GM12864 (cell line): ENCODE results near the gene JMJD1C.
A peak's percentile ranks its signal among the peaks of the same experiment; 100 is the strongest.

ENCODE experiments used
- DNase-seq: peaks from one replicate; pipeline ENCODE4 v3.0.0-alpha.2; 2011; ENCODE audit warnings: low read depth
- H3K4me3 ChIP-seq: 2 replicates; pipeline ENCODE4 v1.5.1; 2011; ENCODE audit warnings: mild to moderate bottlenecking, low read depth, low read length, control low read depth
- TF ChIP-seq, protein P1 (sequence below): IDR thresholded peaks from 2 replicates; pipeline ENCODE4 v1.5.1; 2011; ENCODE audit warnings: low read depth, mild to moderate bottlenecking, moderate library complexity, low read length, control low read depth, inconsistent platforms; ENCODE audit errors: missing control alignments

JMJD1C gene

DNA sequence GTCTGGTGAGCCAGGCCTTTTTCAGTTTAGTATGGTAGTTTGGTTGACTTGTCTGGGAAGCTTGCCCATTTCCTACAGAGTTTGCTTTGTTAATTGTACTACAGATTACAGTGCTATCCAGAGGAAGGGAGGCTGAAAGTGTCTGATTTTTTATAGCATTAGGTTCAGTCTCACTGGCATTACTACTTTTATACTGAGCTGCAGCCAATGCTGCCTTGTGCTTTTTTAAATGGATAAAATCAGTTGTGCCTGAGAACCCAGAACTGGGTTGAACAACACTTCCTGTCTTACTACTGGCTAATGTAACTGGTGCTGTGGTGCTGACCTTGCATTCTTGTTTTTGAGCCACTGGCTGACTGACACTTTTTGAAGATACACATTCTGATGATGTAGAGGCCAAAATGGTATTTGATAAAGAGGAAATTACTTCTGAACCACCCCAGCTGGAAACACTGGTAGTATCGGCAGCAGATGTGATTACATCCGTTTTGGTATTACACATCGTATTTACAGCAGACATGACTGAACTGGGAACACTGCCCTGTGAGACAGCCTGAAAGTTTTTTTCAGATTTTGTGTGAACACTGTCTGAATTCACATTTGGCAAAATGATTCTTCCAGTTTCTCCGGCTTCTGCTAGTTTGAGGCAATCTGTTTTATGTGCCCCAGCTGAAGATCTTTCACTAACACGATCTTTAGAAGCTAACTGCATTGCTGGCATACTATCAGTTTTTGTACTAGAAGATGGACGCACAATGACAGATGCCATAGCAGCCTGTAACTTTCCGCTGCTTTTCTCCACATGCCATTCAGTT lies 258.6 kb downstream of the JMJD1C start:
- peak overlapping the region; percentile 17; the same call in 1 of the 2 replicates for H3K4me3 ChIP-seq
- DNase-seq: peak; percentile 55
- TF ChIP-seq, protein P1, sequence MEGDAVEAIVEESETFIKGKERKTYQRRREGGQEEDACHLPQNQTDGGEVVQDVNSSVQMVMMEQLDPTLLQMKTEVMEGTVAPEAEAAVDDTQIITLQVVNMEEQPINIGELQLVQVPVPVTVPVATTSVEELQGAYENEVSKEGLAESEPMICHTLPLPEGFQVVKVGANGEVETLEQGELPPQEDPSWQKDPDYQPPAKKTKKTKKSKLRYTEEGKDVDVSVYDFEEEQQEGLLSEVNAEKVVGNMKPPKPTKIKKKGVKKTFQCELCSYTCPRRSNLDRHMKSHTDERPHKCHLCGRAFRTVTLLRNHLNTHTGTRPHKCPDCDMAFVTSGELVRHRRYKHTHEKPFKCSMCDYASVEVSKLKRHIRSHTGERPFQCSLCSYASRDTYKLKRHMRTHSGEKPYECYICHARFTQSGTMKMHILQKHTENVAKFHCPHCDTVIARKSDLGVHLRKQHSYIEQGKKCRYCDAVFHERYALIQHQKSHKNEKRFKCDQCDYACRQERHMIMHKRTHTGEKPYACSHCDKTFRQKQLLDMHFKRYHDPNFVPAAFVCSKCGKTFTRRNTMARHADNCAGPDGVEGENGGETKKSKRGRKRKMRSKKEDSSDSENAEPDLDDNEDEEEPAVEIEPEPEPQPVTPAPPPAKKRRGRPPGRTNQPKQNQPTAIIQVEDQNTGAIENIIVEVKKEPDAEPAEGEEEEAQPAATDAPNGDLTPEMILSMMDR: no peak

DNA sequence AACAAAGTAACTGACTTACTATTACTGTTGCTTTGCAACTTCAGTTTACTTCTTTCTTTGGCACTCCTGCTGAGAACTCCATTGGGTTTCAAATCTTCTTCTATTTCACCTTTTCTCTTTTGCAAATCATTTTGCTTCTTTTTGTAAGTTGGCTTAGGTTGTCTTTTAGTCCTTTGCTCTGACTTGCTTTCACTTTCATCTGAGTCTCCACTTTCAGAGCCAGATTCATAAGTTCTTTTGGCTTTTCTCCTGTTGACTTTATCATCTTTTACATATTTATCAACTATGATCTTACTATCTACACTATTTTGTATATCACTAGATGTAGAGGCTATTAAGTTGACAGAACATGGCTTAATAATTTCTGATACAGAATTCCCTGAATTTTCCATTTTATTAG lies 259.2 kb downstream of the JMJD1C start:
- H3K4me3 ChIP-seq: no peak overlapping the region; the same call in 1 of the 2 replicates
- TF ChIP-seq, protein P1: no peak
- DNase-seq: no peak

- TF ChIP-seq, protein P1: no peak
- no peak overlapping the region; the same call in 1 of the 2 replicates for H3K4me3 ChIP-seq
- no peak for DNase-seq
These were observed 260.4 kb downstream of the JMJD1C start for GRCh38 chr10:63205421-63205820.

- no peak for DNase-seq
- peak overlapping the region; percentile 52 for H3K4me3 ChIP-seq
- TF ChIP-seq, protein P1: no peak
These were observed 260.9 kb downstream of the JMJD1C start for GRCh38 chr10:63204667-63205391.

DNA sequence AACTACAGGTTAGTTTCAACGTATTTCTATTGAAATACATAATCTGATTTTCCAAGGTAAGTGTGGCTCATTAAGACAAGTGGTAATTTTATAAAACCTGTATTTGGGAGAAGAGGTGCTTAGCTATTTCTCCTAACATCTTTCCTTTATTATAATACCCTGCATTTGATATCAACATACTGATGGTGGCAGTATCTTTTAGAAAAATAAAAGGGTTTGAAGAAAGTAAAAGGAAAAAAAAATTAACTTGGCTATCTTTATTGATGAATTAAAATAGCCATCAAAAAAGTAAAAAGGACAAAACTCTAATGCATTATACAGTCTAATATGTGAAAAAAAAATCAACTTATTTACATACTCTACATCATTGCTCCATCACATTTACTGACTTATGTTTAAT lies 264.7 kb downstream of the JMJD1C start:
- TF ChIP-seq, protein P1: no peak
- DNase-seq: no peak
- H3K4me3 ChIP-seq: no peak overlapping the region

DNA sequence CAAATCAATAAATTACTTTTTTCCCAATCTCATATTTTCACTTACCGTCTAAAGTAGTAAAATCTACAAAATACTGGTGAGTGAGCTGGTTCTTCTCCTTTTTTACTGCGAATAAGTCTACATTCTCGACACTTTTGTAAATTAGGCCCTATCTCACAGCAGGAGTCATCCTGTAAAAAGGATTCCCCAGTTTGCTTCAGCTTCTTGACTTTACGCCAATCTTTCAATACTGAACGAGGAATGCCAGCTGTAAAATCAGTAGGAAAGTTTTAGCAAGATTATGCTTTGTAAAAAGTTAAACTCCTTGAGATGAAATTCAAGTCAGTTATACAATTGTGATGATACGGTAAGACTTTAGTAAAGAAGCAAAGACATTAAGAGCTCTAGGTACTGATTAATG lies 265.3 kb downstream of the JMJD1C start:
- TF ChIP-seq, protein P1: no peak
- H3K4me3 ChIP-seq: no peak overlapping the region
- DNase-seq: no peak
